Fibroblast of lung (primary cell): Measurements from ENCODE around the gene MYRFL.

Source experiments
- EZH2 ChIP-seq: IDR thresholded peaks from 2 replicates; pipeline ENCODE4 v1.5.1; 2012; ENCODE audit warnings: low read length, control low read depth, mild to moderate bottlenecking; ENCODE audit errors: missing control alignments
- TF ChIP-seq, protein P1 (sequence below), 2 donors: IDR thresholded peaks in 1 of 2; conservative IDR thresholded peaks in 1 of 2; 1 replicate in 1 of 2; 2 replicates in 1 of 2; pipeline ENCODE4 v1.5.1; 2011 to 2012; ENCODE audit warnings: low read length in 2 of 2, control low read depth in 1 of 2, inconsistent platforms in 1 of 2, low read depth in 1 of 2, mild to moderate bottlenecking in 1 of 2

DNA sequence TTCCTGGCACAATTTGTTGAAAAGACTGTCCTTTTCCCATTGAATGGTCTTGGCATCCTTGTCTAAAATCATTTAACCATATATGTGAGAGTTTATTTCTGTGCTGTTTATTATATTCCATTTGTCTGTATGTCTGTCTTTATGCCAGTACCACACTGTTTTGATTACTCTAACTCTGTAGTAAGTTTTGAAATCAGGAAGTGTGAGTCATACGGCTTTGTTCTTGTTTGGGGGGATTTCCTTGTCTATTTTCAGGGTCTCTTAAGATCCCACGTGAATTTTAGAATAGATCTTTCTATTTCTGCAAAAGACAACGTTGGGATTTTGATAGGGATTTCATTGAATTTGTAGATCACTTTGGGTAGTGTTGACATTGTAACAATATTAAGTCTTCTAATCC, 88.5 kb downstream of the MYRFL start:
- no peak for TF ChIP-seq EZH2
- TF ChIP-seq, protein P1, sequence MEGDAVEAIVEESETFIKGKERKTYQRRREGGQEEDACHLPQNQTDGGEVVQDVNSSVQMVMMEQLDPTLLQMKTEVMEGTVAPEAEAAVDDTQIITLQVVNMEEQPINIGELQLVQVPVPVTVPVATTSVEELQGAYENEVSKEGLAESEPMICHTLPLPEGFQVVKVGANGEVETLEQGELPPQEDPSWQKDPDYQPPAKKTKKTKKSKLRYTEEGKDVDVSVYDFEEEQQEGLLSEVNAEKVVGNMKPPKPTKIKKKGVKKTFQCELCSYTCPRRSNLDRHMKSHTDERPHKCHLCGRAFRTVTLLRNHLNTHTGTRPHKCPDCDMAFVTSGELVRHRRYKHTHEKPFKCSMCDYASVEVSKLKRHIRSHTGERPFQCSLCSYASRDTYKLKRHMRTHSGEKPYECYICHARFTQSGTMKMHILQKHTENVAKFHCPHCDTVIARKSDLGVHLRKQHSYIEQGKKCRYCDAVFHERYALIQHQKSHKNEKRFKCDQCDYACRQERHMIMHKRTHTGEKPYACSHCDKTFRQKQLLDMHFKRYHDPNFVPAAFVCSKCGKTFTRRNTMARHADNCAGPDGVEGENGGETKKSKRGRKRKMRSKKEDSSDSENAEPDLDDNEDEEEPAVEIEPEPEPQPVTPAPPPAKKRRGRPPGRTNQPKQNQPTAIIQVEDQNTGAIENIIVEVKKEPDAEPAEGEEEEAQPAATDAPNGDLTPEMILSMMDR (conservative IDR thresholded peaks at IDR 0.05 in 1 of 2, IDR thresholded peaks at IDR 0.05 in 1 of 2; ENCODE audit: low read depth in 1 of 2, low read length in 2 of 2): no peak
